Mesenchymal stem cell (in vitro differentiated cells and primary cell): Measurements from ENCODE around the gene LMF1.

Experiments used
- DNase-seq: peaks from one replicate; pipeline ENCODE4 v3.0.0-alpha.2; 2013
- H2AFZ ChIP-seq: one replicate; pipeline ENCODE4 v1.6.1; 2013; ENCODE audit warnings: low read depth, mild to moderate bottlenecking, control low read depth, inconsistent platforms, low read length, moderate library complexity
- H2AK5ac ChIP-seq: 2 replicates; pipeline ENCODE4 v1.6.1; 2013; ENCODE audit warnings: low read length, moderate library complexity, mild to moderate bottlenecking, inconsistent platforms; ENCODE audit not compliant: severe bottlenecking
- H2BK120ac ChIP-seq: one replicate; pipeline ENCODE4 v1.6.1; 2013; ENCODE audit warnings: low read depth, mild to moderate bottlenecking, inconsistent platforms, low read length, moderate library complexity
- H2BK12ac ChIP-seq, 2 experiments: one replicate each; pipeline ENCODE4 v1.6.1; 2013; ENCODE audit warnings: inconsistent platforms in 2 of 2, low read length in 2 of 2, mild to moderate bottlenecking in 2 of 2, moderate library complexity in 2 of 2, control low read depth in 1 of 2
- H2BK15ac ChIP-seq: one replicate; pipeline ENCODE4 v1.6.1; 2013; ENCODE audit warnings: mild to moderate bottlenecking, low read depth, inconsistent platforms; ENCODE audit not compliant: poor library complexity, severe bottlenecking
- H2BK5ac ChIP-seq: 2 replicates; pipeline ENCODE4 v1.6.1; 2013; ENCODE audit warnings: low read depth, mild to moderate bottlenecking, low read length, control low read depth, inconsistent platforms; ENCODE audit not compliant: poor library complexity, severe bottlenecking
- H3K14ac ChIP-seq, 2 experiments: one replicate each; pipeline ENCODE4 v1.6.1; 2013; ENCODE audit warnings: inconsistent platforms in 2 of 2, low read length in 2 of 2, control low read depth in 1 of 2, mild to moderate bottlenecking in 1 of 2, moderate library complexity in 1 of 2
- H3K18ac ChIP-seq, 2 experiments: one replicate each; pipeline ENCODE4 v1.6.1; 2013; ENCODE audit warnings: inconsistent platforms in 2 of 2, low read length in 2 of 2, control low read depth in 1 of 2, low read depth in 1 of 2, mild to moderate bottlenecking in 1 of 2
- H3K23ac ChIP-seq, 2 experiments: one replicate each; pipeline ENCODE4 v1.6.1; 2013; ENCODE audit warnings: inconsistent platforms in 2 of 2, low read length in 2 of 2, mild to moderate bottlenecking in 2 of 2, moderate library complexity in 2 of 2, control low read depth in 1 of 2
- H3K27ac ChIP-seq: 2 replicates; pipeline ENCODE4 v1.5.1; 2013; ENCODE audit warnings: mild to moderate bottlenecking, moderate library complexity, low read length, control low read depth, inconsistent platforms; ENCODE audit not compliant: poor library complexity, severe bottlenecking
- H3K27me3 ChIP-seq, 2 experiments: 2 replicates each; pipeline versions ENCODE4 v1.6.1 to v1.7.0; 2013; ENCODE audit warnings: low read length in 2 of 2, mild to moderate bottlenecking in 2 of 2, moderate library complexity in 2 of 2, control low read depth in 1 of 2, inconsistent platforms in 1 of 2; ENCODE audit not compliant: control insufficient read depth in 1 of 2, insufficient read depth in 1 of 2
- H3K36me3 ChIP-seq, 2 experiments: 2 replicates each; pipeline versions ENCODE4 v1.6.1 to v1.7.0; 2013; ENCODE audit warnings: low read length in 2 of 2, control low read depth in 1 of 2, inconsistent platforms in 1 of 2, low read depth in 1 of 2, mild to moderate bottlenecking in 1 of 2; ENCODE audit not compliant: insufficient read depth in 2 of 2, control insufficient read depth in 1 of 2
- H3K4ac ChIP-seq, 2 experiments: one replicate each; pipeline ENCODE4 v1.6.1; 2013; ENCODE audit warnings: inconsistent platforms in 2 of 2, low read length in 2 of 2, mild to moderate bottlenecking in 2 of 2, moderate library complexity in 2 of 2, control low read depth in 1 of 2, low read depth in 1 of 2
- H3K4me1 ChIP-seq: 2 replicates; pipeline ENCODE4 v1.6.1; 2013; ENCODE audit warnings: low read depth, low read length, control low read depth; ENCODE audit not compliant: control insufficient read depth, insufficient read depth
- H3K4me2 ChIP-seq: 2 replicates; pipeline ENCODE4 v1.6.1; 2013; ENCODE audit warnings: low read length, mild to moderate bottlenecking, inconsistent platforms; ENCODE audit not compliant: poor library complexity, severe bottlenecking
- H3K4me3 ChIP-seq, 2 experiments: 2 replicates each; pipeline versions ENCODE4 v1.5.1 to v1.7.0; 2013; ENCODE audit warnings: low read length in 2 of 2, mild to moderate bottlenecking in 2 of 2, control low read depth in 1 of 2, low read depth in 1 of 2; ENCODE audit not compliant: insufficient read depth in 1 of 2
- H3K79me1 ChIP-seq: replicated peaks from 2 replicates; pipeline ENCODE4 v1.6.1; 2013; ENCODE audit warnings: mild to moderate bottlenecking, control low read depth, low read length, inconsistent platforms; ENCODE audit not compliant: poor library complexity, severe bottlenecking
- H3K9ac ChIP-seq: 2 replicates; pipeline ENCODE4 v1.7.0; 2013; ENCODE audit warnings: mild to moderate bottlenecking, low read length, moderate library complexity
- H3K9me3 ChIP-seq: 2 replicates; pipeline ENCODE4 v1.7.0; 2013; ENCODE audit warnings: mild to moderate bottlenecking, low read length; ENCODE audit not compliant: control insufficient read depth
- H4K8ac ChIP-seq: one replicate; pipeline ENCODE4 v1.6.1; 2013; ENCODE audit warnings: inconsistent platforms, mild to moderate bottlenecking, low read length, moderate library complexity
- H4K91ac ChIP-seq: one replicate; pipeline ENCODE4 v1.6.1; 2013; ENCODE audit warnings: mild to moderate bottlenecking, low read length, inconsistent platforms
- WGBS: methylation state at CpG from one replicate; pipeline ENCODE4 v1.1.7; 2013; ENCODE audit warnings: mixed read lengths; 5-methylcytosine and 5-hydroxymethylcytosine counted together

The LMF1 gene

GRCh38 chr16:972316-973002, 1.7 kb upstream of the LMF1 start:
- Histone ChIP-seq H3K9me3 (no peaks in the 10 kb centered on the region), H3K4me1 (peaks cover 12% of the 10 kb centered on the region), H3K4me2 (no peak overlapping the region), H3K27me3 (peaks cover 4 to 25% of the 10 kb centered on the region in 2 experiments), H2BK12ac (no peak overlapping the region), H3K9ac (no peak overlapping the region), H3K79me1 (peaks cover 5% of the 10 kb centered on the region), H2BK120ac (no peak overlapping the region), H3K4ac (no peak overlapping the region), H3K36me3 (peaks cover 4 to 5% of the 10 kb centered on the region in 2 experiments), H3K14ac (no peak overlapping the region), H3K23ac (no peak overlapping the region), H3K27ac (no peak overlapping the region), H3K18ac (no peak overlapping the region), H2BK5ac (no peak overlapping the region), H2AK5ac (no peak overlapping the region), H4K91ac (no peak overlapping the region), H4K8ac (no peak overlapping the region), H2AFZ (no peak overlapping the region), H2BK15ac (no peak overlapping the region), H3K4me3 (peak overlapping the region in 1 of 2 experiments; percentile 26)
- DNase-seq, result no peak
- WGBS, result 91% methylated on average over 32 of the region's 32 CpGs

DNA sequence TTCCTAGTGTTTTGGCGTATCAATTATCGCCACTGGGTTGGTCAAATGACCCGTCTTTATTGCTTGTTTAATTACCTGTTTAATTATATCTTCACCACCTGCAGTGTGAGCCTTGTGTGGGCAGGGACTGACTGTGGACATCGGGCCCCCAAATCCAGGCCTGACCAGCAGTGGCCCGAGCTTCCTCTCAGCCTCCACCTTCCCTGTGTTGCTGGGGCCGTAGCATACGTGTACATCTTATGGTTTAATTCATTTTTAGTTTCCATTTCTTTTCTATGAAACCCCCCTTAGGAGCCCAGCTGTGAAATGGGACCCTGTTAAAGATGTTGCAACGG, 1.2 kb upstream of the LMF1 start:
- Histone ChIP-seq H4K91ac (no peak overlapping the region), H3K4me3 (no peak overlapping the region), H3K27ac (no peak overlapping the region), H3K23ac (no peak overlapping the region), H2BK12ac (no peak overlapping the region), H2BK15ac (no peak overlapping the region), H4K8ac (no peak overlapping the region), H2BK120ac (no peak overlapping the region), H2AK5ac (no peak overlapping the region), H3K9ac (no peak overlapping the region), H3K4me2 (no peak overlapping the region), H3K9me3 (no peaks in the 10 kb centered on the region), H2AFZ (no peak overlapping the region), H3K14ac (no peak overlapping the region), H3K18ac (no peak overlapping the region), H2BK5ac (no peak overlapping the region), H3K27me3 (peaks cover 4 to 25% of the 10 kb centered on the region in 2 experiments), H3K79me1 (peaks cover 5% of the 10 kb centered on the region), H3K36me3 (peaks cover 8 to 10% of the 10 kb centered on the region in 2 experiments), H3K4ac (no peak overlapping the region), H3K4me1 (peaks cover 12% of the 10 kb centered on the region)
- WGBS, result 94% methylated on average over 8 of the region's 8 CpGs
- no peak for DNase-seq

DNA sequence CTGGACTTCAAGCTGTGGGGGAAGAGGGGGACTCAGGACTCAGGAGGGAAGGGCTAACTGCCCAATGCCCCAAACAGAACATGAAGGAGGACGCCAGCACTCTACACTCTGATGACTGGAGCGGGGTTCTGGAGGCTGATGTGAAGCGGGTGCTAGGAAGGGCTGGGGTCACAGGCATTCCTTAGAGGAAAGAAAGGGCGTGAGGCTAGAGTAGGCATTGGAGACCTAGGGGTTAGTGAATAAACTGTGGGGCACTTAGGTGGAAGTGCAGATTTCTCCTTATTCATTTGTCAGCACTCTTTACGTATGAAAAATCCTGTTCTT, 760 bp upstream of the LMF1 start:
- Histone ChIP-seq H2AFZ (no peak overlapping the region), H3K27me3 (peaks cover 0 to 25% of the 10 kb centered on the region in 2 experiments), H3K4me1 (peaks cover 12% of the 10 kb centered on the region), H2BK120ac (no peak overlapping the region), H3K4me3 (no peak overlapping the region), H3K9ac (no peak overlapping the region), H2AK5ac (no peak overlapping the region), H3K4me2 (no peak overlapping the region), H2BK5ac (no peak overlapping the region), H4K8ac (no peak overlapping the region), H4K91ac (no peak overlapping the region), H3K27ac (no peak overlapping the region), H3K79me1 (peaks cover 6% of the 10 kb centered on the region), H3K4ac (no peak overlapping the region), H3K14ac (no peak overlapping the region), H3K18ac (no peak overlapping the region), H3K36me3 (peaks cover 12 to 14% of the 10 kb centered on the region in 2 experiments), H3K9me3 (no peaks in the 10 kb centered on the region), H3K23ac (no peak overlapping the region), H2BK12ac (no peak overlapping the region), H2BK15ac (no peak overlapping the region)
- no peak for DNase-seq
- 86% methylated on average over 4 of the region's 5 CpGs for WGBS

GRCh38 chr16:970386-970765, 408 bp downstream of the LMF1 start:
- no peaks in the 10 kb centered on the region for H3K9me3 ChIP-seq
- no peak overlapping the region for H3K27ac ChIP-seq
- no peak for DNase-seq
- peak overlapping the region; percentile 68 for H3K4me2 ChIP-seq
- H3K9ac ChIP-seq, result peak overlapping the region; percentile 88
- H2BK5ac ChIP-seq, result no peak overlapping the region
- H2BK12ac ChIP-seq, result peak overlapping the region in 1 of 2 experiments; percentile 19
- H2AK5ac ChIP-seq, result no peak overlapping the region
- H3K4me1 ChIP-seq, result peaks cover 12% of the 10 kb centered on the region
- H3K4me3 ChIP-seq, result peak overlapping the region; percentile 73 to 83
- peak overlapping the region; percentile 28 to 88 for H3K18ac ChIP-seq
- WGBS, result 67% methylated on average over 30 of the region's 42 CpGs
- H4K91ac ChIP-seq, result peak overlapping the region; percentile 76
- no peak overlapping the region for H2BK15ac ChIP-seq
- H3K36me3 ChIP-seq, result peaks cover 21 to 22% of the 10 kb centered on the region in 2 experiments
- peak overlapping the region; percentile 38 to 73 for H3K4ac ChIP-seq
- peak overlapping the region; percentile 80 for H4K8ac ChIP-seq
- peak overlapping the region; percentile 79 for H2AFZ ChIP-seq
- peaks cover 0 to 20% of the 10 kb centered on the region in 2 experiments for H3K27me3 ChIP-seq
- no peak overlapping the region for H2BK120ac ChIP-seq
- H3K79me1 ChIP-seq, result peaks cover 7% of the 10 kb centered on the region
- H3K23ac ChIP-seq, result no peak overlapping the region
- peak overlapping the region in 1 of 2 experiments; percentile 72 for H3K14ac ChIP-seq
